HG03442 (cell line): ENCODE data around the gene CKS1B.

Source experiments
- ATAC-seq: cut with Tn5 transposase; IDR thresholded peaks from one replicate; pipeline ENCODE4 v1.9.1; 2021; ENCODE audit warnings: mild to moderate bottlenecking, moderate library complexity; ENCODE audit not compliant: unreplicated experiment

CKS1B gene

DNA sequence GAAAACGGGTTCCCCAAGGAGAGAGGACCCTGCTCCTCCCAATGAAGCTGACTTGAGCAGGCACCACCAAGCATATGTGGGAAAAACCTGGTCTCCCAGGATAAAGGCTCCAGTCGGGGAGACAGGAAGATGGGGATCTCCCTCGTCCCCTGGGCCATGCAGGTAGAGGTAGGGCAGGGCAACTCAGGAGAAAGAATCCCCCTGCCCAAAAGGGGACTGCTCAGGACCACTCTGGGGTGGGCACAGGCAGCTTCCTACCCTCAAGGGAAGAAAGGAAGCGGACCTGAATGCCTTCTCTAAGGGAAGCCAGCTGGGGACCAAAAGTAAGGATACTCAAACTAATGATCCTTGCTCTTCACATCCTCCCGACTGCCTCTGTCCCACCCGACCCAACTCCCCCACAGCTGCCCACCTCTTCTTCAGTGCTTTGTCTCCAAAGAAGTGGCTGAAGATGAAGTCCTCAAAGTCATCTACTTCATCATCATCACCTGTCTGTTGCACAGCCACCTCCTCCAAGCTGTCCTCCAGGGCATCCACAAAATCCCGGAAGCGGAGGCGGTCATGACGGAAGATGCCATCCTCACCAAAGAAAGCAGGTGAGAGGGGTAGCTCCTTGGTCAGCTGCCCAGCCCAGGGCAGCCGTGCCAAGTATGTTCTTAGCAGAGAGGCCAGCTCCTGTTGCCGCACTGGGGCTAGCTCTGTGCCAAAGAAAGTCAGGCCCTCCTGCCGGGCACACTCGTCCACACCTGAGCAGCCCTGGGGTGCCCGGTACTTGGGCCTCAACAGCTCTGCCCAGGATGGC is 29.1 kb upstream of the CKS1B start:
- ATAC-seq, result no peak

DNA sequence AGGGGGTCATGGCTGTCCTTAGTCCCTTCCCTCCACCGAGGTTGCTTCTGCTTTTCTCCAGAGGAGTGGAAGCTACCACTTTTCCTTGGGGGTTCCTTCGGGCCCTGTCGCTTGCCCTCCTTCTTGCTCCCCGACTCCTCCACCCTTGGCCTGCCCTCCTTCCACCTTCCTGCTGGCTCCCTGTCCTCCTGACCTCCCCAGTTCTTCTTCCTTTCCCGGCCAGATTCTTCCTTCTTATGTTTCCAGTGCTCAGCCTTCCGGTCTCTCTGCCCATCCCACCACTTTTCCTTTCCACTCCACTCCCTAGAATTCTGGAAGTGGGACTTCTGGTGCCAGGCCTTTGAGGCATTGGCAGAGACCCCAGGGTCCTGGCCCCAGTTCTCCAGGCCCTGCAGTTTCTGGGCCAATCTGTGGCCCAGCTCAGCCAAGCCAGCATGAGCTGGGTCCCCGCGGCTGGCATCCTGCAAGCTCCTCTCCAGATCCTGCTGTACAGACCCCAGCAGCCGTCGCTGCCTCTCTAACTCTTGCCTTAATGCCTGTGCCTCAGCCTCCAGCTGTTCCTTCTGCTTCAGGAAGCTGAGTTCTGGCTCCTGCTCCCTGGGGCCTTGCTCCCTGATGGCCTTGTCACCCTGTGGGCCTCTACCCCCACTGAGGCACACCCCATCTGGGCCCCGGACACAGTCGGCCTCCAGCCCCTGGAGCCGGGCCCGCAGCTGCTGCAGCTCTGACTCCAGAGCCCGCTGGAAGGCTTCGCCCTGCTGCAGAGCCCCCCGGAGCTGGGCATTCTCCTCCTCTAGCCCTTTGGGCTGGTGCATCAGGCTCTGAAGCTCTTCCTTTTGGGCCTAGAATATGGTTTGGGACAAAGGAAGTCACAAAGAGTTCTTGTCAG is 28.3 kb upstream of the CKS1B start:
- ATAC-seq, result no peak

DNA sequence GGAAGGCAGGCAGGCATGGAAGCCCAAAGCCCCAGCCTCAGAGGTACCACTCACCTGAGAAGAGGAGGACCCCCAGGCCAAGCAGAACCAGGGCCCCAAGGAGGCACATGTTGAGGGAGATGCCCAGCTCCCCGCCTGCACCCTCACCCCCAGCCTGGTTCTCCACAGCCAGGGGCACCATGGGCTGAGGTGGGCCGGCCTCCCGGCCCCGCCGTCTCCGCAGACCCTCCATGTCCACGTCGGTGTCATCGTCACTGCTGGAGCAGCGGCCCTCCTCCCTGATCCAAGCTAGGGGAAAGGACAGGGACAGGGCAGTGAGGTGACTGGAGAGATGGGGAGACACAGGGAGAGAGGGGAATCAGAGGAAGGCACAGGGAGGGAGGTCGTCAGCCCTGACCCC is 26.4 kb upstream of the CKS1B start:
- no peak for ATAC-seq

DNA sequence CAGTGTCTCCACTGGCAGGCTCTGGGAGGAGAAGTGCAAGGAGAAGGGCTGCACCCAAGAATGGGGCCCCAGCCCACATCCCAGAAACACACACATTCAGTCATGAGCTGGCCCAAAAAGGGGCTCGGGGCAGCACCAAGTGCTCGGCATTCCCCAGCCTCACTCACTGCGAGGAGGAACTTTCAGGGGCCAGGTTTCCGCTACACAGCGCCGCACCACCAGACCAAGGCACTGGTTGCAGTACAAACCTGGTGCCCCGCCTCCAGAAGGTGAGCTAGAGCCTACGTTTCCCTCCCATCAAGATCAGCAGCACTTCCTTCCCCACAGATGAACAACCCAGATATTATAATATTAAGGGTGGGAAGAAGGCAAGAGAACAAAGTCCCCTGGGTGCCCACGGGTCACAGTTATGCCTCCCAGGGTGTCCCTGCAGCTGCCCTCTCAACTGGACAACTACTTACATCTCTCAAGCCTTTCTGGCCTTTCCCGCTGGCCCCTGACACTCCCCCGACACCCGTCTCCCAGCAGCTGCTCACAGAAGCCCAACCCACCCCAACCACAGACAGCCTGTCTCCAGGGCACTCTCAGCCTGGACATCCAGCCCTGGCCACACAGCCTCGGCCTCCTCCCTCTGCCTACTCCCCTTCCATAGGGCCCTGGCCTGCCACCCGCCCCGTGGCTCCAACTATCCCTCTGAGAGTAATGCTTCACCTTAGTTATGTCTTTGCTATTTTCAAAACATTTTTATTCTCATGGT is 22.4 kb upstream of the CKS1B start:
- ATAC-seq, result no peak

DNA sequence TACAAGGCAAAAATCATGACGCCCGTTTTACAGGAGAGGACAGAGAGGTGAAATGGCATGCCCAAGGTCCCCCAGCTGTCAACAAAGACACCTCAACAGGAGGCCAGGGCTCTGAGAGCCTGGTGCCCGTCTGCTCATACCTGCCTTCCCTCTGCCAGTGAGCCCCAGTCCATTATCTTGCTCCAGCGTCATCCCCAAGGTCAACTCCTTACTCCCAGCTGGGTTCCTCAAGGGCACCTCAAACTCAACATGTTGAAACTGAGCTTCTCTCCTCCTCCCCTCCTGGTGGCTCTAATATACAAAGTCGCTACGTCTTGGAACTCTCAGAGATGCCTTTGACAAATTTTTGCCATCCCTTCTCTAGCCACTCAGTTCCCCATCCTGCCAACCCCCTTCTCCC is 21.8 kb upstream of the CKS1B start:
- ATAC-seq, result no peak

DNA sequence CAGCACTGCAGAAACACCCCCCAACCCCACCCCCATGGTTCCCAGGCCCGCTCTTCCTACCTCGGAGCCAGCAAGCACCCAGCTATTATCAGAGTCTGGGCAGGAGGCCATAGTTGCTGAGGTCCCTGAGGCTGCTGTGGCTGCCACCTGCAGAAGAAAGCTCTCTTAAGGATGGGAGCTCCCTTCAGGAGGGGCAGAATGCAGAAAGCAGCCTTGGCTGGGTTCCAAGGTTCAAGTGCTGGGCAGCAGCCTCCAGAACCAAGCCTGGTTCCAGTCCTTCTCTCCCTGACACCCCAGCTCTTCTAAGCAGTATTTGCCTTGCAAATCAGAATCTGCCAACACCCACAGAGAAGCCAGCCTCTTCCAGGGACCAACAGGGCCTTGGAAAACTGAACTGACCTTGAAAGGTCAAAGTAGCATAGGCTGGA is 20.9 kb upstream of the CKS1B start:
- no peak for ATAC-seq

DNA sequence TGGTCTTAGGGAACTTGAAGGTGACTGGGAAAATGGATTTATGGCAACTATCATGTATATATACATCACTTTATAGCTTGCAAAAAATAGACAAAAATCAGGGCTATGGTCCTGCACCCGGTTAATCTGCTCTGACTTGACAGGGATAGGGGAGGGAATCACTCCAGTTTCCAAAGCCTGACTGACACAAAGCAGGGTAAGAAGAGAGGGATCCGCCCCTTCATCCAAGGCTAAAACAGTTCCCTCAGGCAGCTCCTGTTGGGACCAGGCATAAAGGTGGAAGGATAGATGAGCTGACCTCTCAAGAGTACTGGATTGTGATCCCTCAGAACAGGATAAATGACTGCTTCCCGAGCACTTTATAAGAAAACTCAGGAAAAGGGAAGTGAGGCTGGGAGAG is 19.9 kb upstream of the CKS1B start:
- no peak for ATAC-seq

DNA sequence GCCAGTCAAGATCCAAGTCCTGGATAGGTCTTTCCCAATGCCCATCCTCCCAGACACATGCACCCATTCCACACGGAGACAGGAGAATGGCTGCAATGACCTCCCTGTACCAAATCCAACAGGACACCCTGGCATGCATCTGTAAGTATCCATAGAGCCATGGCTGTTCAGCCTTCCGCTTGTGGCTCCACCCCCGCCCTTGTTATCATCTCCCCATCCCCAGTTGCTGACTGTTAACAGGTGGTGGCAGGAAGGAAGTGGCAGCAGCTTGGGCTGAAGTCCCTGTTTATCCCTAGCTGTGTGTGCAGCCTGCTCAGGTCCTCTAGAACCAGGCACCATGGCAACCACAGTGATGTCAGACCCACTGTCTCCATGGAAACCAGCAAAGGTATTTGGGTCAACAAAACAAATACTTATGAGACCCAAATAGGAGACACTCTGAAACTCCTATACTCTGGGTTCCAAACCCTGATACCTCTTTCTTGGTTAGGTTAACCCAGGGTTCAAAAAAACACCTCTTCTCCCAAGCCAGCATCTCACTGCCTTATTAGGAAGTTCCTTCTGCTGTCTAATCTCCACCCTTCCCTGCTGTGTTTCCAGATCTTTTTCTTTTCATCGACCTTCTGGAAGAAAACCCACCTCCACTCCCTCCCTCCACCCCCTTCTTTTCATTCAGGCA is 19.3 kb upstream of the CKS1B start:
- no peak for ATAC-seq

DNA sequence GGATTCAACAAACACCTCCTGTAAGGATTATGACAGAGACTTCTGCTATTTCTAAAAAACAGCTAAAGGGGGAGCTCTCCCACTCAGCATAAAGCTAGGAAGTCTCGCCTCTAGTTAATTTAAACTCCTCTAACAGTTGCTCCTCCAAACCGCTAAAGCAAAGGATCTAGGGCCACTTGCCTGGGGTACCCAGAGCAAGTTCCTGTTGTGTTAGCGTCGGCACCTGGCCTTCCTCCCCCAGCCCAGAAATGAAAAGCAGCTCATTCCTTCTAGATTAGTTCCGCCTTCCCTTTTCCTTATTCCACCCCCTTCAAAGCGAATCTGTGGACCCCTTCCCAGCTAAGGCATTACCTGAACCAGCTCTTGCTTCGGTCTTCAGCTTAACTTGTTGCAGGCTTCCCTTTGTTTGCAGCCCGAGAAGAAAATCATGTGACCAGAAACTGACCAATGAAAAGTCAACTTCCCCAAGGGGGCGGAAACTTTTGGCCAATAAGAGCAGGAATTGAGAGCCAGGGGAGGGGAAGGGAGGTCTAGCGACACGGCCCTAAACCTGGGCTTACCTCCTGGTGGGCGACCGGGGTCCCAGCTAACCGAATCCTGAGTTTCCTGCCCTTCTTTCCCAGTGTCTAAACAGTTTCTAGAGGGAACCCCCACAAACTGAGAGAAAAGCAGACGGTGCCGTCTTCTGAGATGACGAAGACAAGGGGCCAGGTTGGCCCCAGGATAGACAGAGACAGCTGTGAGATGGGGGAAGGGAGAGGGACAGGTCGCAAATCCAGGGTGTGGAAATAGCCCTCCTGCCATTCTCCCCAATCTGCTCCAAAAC is 18.6 kb upstream of the CKS1B start, which contains the start of gene PBXIP1:
Gene PBXIP1 (minus strand): TSS at position 382 of the 826 bp plus-strand sequence. CDS start 2,378 bp downstream, outside the sequence.
- ATAC-seq, result peak; percentile 58

DNA sequence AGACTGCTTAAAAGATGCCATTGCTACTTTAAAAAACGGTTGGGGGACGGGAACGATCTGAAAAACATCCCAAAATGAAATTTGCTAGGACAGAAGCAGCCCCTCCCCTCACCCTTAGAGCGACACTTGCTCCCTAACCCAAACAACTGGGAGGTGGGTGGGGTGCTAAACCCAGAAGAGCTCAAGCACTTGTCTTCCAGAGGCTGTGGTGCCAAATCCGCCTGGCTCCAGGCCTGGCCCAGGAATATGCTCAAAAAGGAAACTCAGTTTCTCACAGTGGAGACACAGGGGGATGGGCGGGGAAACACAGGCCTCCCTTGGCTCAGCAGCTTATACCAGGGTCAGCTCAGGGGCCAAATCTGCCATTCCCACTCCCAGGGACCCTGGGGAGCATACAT is 17.9 kb upstream of the CKS1B start:
- ATAC-seq, result no peak

DNA sequence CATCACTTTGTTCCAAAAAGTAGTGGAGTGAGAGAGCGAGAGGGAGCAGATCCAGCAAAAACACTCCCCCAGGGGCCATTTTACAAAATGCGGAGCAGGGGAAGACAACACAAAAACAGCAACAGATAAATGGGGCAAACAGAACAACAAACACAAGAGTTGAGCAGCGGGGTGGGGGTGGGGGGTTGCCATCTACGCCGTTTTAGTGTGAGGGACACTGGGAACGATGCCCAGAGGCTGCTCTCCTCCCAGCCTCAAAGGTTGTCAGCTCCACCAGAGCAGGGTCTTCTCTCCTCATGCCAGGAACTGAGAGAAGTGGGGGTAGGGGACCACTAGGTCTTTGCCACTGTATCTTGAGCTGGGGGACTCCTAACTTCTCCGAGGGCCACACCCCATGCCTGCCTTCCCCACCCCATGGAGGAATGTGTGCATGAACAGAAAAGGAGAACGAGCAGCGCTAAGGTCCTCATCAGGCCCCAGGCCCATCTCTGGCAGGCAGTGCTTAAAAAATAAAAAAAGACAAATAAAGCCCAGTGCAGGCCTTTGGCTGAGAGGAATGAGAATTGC is 17.3 kb upstream of the CKS1B start:
- ATAC-seq, result no peak

DNA sequence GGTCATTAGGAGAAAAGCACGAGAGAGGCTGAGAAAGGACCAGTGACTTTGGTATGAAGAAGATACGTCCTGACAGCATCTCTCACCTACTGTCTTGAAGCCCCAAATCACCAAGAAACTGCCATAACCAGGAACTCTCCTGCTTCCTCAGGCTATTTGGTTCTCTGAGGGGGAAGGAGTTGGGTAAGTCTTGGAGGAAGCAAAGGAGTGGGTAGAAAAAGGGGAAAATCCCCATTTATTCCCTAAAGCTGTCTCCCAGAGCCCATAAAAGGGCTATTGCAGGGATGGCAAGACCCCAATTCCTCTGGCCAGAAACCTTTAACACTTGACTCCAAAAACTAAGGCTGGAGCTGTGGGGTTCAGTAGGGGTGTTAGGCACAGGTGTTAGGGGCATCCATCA is 16.4 kb upstream of the CKS1B start:
- no peak for ATAC-seq

DNA sequence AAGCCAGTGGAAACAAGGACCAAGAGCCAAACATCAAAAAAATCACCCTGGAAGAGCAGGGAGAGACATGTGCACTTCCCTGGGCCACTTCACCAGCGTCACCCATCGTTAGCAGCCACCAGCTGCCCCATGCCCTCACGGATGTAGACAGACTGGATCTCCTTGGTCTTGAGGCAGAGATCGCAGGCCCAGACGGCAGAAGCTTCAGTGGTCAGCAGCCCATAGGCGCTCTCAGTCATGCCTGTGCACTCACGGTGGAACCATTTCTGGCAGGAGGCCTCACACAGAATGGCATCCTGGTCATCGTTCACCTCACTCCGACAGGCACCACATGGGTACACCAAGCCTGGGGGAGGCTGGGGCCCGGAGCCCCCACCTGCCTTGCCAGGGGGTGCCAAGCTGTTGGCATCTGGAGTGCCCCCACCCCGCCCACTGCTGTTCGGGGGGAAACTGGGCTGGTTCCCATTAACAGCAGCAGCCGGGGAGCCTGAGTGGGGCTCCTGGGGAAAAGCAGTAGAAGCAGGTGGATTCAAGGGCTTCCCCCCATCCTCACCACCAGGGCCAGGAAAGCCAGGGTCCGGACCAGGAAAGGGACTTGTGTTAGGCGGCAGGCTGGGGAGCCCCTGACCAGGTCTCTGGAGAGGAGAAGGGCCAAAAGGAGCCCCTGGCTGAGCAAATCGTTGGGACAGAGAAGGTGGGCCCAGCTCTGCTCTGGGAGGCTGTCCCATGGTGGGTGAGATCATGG is 15.6 kb upstream of the CKS1B start:
- ATAC-seq, result no peak

DNA sequence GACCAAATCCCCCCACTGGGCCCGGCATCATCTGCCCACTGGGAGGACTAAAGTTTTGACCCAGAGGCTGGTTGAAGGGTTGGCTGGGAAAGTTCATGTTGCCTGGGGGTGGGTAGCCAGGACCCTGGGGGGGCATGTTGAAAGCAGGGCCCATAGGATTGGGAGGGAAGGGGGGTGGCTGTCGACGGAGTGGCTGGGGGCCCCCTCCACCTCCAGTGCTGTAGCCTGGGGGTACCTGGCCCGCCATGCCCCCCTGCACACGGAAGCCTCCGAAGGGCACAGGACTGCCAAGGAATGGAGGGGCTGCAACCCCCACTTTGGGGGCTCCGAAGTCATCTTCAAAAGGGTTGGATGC is 15.1 kb upstream of the CKS1B start:
- ATAC-seq, result no peak

DNA sequence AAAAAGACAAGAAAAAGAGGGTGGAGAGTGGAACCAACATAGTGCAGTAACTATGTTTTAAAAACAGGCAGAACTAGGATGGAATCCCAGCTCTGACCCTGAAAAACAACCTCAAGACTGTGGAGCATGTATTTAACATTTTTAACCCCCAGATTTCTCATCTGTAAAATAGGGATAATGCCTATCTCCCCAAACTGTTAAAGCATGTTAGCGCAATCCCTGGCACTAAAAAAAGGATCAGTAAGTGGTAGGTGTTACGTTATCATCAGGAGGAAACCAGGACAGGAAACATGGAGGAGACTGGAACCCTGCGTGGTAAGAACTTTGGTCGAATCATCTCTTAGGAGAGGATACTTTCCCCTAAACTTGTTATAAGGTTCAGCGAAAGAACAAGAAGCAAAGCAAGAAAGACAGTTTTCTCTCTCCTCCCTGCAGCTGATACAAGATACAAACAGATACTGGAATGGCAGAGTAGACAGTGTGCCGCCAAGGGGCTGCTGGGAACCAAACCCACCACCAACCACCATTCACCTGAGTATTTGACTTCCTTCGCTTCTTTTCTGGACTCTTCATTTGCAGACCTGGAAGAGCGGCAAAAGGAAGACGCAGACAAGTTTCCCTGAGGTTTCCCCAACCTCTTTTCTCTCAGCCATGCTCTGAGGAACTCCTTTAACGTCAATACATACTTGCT is 13.9 kb upstream of the CKS1B start:
- no peak for ATAC-seq

DNA sequence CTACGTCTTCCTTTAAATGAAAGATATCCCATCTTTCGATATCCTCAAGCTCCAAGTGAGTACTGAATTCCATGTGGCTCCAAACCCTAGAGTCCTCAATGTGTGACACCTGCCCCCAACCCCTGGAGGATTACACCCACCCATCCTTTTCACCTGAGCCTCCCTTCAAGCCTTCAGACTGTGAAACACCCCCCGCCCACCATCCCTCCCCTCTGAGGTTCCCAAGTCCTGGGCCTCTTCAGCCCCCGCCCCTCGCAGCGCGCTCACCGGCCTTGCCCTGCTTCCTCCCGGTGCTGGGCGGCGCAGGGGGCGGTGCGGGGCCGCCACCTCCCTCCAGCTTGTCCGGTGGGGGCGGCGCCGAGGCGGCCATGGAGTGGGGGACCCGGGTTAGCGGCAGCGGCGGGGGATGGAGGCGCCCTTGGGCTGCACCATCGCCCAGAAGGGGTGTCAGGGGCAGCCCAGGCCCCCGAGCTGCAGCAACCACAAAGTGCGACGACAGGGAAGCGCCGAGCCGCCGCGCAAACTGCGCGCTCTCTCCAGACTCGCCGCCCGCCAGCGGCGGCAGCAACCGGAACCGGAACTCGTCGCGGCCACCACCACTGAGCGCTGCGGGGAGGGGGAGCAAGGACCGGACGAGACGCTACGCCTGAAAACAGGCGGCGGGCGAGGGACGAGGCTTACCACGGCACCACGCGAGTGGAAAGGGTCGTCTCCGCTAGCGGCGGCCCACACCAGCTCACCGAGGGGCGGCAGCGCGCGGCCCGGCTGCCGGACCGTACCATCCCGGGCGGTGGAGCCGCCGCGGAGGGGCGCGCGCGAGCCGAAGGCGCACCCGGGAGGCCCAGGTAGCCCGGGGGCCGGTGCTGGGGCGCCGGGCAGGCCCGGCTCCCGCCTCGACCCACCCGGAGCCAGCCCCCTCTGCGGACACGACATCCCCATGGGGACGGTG is 13.0 kb upstream of the CKS1B start, which contains the start of gene PYGO2:
Gene PYGO2 (minus strand): TSS at position 576 of the 949 bp plus-strand sequence. CDS start 206 bp downstream, at position 370.
- ATAC-seq, result peak; percentile 70

DNA sequence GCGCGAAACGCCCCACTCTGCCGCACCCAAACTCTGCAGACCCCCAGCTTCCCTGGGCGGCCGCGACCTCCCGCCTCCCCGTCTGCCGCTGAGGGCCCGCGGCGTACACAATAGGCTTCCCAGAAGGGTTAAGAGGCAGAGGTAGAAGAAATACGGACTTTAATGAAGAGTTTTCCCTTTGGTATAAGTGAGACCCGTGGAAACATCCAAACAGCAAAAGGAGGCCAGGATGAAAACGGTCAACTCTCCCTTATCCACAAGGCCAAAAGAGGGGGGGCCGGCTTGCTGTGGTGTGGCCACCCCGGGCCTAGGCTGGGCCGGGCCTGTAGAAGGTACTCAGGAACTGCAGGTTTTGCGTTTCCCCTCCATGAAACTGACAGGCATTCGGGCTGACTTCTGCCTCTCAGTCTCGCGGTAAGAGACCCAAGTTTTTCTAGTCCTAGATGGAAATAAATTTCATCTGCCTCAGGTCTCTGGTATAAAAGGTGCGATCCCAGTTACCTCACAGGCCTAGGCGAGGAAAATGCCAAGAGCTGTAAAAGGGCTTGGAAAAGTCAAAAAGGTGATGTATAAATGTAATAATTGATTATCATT is 12.2 kb upstream of the CKS1B start:
- no peak for ATAC-seq
